NCI-H82 (cell line): Measurements from ENCODE around the gene COL19A1.
A peak's percentile ranks its signal among the peaks of the same experiment; 100 is the strongest.

Experiments
- DNase-seq: peaks from one replicate; lab custom pipeline; 2025; lab: John Stamatoyannopoulos, UW

COL19A1 gene

DNA sequence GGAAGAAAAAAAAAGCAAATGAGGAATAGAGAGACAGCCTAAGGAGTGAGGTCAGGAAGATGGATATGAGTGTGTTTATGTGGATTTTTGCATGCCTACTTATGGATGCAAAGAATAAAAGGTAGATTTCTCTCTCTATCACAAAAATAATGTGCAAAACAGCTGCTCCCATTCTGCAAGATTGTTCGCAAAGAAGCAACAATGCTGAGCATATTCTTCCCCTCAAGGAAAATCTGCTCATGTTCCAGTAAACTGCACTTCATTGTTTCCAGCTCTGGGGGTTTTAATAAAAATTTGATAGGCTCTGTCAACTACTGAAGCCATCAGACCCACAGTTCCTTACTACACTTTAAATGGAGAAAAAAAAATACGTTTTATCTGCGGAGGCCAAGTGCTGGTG is 259.2 kb downstream of the COL19A1 start:
- DNase-seq: no peak

GRCh38 chr6:70129341-70129740 is 263.0 kb downstream of the COL19A1 start:
- no peak for DNase-seq

DNA sequence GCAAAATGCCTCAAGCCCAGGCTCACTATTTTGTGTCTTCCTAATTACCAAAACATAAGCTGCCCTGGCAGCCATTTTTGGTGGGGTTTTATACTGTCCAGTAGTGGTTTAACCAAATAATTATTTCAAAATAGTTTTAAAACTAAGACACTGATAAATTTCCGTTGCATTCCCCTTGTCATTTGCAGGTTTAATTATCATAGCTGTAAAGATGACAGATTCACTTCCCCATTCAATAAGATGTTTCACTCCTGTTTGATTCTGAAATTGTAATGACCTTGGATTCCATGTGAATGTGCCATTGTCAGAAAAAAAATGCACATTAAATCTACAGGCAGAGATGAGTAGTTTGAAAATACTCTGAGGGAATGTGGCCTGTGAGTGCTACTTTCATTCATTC is 264.5 kb downstream of the COL19A1 start:
- DNase-seq: no peak

GRCh38 chr6:70131528-70131927 is 265.2 kb downstream of the COL19A1 start:
- DNase-seq: no peak

DNA sequence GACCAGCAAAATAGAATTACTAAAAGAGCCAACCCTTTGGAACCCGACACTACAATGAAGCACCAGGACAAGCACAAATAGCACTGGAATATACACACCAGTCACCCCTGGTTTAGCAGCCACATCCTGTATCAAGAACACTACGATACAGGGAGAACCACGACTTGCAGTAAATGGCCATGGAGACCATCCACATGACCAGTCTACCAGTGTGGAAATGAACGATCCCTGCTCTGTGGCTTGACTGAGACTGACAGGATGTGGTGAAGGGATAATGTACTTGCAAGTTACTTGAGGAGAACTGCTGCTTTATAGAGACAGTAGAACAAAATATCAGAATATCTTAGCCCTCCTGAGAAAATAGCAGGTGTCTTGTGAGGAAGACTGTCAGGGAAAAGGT is 266.9 kb downstream of the COL19A1 start:
- DNase-seq: no peak

DNA sequence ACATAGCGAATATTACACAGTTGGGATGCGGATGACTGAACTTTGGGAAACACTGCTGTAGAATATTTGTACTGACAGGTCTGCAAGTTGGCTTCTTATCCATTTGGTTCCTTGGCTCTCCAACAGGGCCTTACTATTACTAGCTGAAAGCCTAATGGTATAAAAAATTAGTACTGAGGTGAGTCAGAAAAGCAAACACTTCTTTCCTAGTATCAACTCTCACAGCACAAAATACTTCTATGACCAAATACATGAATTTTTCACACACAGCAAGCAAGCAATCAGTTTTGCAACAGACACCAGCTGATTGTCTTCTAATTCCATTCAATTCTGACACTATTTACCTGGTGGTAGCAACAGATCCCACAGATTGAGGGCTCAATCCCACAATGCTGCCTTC is 268.2 kb downstream of the COL19A1 start:
- DNase-seq: no peak

DNA sequence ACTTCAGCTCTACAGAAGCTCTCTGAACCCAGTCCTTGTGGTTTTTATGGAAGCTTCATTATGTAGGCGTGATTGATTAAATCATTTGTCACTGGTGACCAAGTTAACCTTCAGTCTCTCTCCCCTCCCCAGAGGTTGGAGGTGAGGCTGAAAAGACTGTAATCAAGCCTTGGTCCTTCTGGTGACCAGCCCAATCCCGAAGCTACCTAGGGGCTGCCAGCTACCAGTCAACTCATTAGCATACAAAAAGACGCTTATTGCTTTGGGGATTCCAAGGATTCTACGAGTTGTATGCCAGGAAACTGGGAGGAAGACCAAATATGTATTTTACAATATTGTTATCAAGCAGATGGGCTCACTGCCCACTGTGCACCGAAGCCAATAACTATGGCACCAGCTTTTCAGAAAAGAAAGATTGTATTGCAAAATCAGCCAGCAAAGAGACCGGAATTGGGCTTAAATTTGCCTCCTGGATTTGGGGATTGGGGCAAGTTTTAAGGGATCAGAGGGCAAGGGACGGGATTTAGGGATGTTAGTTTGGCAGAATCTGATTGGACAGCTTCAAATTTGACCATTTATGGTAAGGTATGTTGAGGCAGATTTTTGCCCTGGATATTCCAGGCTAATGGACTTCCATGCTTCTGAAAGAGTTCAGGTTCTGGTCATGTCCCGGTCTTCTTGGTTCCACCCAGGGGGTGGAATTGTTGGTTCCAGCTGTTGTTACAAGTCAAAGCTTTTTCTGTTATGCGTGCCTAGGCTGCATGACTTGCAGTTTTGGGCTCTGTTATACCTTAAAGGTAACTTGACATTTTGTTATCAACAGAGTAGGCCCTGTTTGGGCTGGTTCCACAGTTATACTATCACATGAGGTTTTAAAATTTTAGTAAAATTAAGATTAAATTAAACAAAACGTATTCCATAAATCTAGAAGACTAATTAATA is 269.1 kb downstream of the COL19A1 start:
- DNase-seq: no peak

GRCh38 chr6:70136996-70137395 is 270.6 kb downstream of the COL19A1 start:
- DNase-seq: no peak

GRCh38 chr6:70140496-70140895 is 274.1 kb downstream of the COL19A1 start:
- no peak for DNase-seq

GRCh38 chr6:70142034-70142433 is 275.7 kb downstream of the COL19A1 start:
- DNase-seq: no peak

DNA sequence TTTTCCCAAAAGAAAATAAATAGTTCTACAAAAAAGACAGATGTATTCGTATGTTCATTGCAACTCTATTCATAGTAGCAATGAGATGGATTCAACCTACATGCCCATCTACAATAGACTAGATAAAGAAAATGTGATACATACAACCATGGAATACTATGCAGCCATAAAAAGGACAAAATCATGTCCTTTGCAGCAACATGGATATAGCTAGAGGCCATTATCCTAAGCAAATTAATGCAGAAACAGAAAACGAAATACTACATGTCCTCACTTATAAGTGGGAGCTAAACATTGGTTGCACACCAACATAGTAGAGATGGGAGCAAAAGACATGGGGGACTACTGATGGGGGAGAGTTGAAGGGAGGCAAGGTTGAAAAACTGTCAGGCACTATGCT is 278.8 kb downstream of the COL19A1 start:
- DNase-seq: no peak

- DNase-seq: no peak
Observed at GRCh38 chr6:70149209-70149788, 282.9 kb downstream of the COL19A1 start.

DNA sequence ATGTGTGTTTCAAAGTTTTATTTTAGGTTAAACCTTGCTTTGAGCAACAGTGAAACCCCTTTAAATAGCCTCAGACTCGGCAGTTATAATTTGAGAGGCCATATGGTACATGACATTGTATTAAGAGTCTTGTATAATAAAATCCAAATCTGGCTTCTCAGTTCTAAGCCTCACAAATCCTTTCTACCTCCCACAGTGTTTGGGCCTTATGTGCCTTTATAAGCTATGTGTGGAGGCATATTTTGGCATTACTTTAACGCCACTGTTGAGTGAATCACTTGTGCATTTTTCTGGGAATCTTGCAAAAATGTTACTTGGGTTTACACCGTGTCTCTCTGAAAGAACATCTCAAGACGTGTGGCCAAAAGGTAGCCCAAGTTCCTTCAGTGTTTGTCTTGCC is 284.2 kb downstream of the COL19A1 start:
- DNase-seq: peak; percentile 85

- peak; percentile 79 for DNase-seq
Observed at GRCh38 chr6:70151616-70152015, 285.3 kb downstream of the COL19A1 start.

DNA sequence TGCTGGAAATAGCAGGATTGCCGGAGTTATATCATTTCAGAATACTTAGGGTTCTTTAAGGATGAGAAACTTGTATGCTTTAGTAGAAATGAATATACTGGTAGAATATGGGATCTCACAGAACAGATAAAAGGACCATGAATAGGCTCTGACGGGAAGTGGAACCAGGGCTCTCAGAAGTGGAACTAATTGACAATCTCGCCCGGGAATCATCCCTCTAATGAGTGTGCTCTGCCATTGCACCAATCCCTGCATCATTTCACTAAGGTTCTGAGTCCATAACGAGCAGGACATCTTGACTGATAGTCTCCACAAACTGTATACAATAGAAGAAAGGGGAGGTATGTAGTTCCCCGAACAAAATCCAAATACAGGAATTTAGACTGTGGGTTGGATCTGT is 286.4 kb downstream of the COL19A1 start:
- DNase-seq: no peak

GRCh38 chr6:70157086-70157485 is 290.7 kb downstream of the COL19A1 start:
- no peak for DNase-seq

DNA sequence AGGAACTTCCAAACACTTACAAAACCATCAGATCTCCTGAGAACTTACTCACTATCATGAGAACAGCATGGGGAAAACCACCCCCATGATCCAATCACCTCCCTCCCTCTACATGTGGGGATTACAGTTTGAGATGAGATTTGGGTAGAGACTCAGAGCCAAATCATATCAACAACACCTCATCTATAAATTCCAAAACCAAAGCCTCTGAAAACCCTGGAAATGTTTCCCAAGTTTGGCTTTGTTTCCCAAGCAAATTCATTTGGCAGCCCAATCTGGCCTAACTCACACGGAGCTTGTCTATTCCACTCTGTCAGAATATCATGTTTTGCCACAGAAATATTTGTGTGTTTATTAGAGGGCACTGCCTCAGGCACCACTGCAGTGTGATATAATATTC is 293.9 kb downstream of the COL19A1 start:
- DNase-seq: peak; percentile 8

GRCh38 chr6:70162972-70163371 is 296.6 kb downstream of the COL19A1 start:
- peak; percentile 27 for DNase-seq

DNA sequence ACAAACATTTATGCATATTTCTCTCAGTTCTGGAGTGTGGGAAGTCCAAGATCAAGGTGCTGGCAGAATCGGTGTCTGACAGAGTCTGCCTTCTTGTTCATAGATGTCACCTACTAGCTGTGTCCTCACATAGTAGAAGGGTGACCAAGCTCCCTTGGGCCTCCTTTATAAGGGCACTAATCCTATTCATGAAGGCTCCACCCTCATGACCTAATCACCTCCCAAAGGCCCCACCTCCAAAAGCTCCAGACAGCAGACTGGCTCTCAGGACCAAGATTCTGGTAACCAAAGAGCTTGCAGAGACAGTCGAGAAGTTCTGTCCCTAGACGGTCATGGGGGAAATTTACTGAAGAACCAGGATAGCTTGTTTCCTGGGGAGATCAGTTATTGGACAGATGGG is 297.4 kb downstream of the COL19A1 start:
- no peak for DNase-seq

DNA sequence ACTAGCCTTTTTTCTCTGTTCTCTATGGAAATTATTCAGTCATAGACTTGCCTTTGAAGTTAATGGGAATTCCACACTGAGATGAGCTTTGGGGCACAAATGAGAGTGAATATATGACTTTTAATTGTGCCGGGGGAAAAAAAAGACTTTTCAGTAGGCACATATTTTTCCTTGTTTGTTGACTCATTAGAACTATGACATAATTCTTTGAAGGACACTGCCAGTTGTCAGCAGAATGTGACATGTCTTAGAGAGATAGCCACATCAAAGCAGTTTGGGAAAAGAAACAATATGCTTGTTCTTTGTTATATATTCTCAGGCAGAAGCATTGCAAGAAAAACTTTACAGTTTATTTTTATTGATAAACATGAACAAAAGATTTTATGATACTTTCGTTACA is 298.2 kb downstream of the COL19A1 start:
- DNase-seq: no peak

GRCh38 chr6:70166088-70166958 is 300.0 kb downstream of the COL19A1 start:
- peak; percentile 80 for DNase-seq

- no peak for DNase-seq
Observed at GRCh38 chr6:70168681-70169377, 302.5 kb downstream of the COL19A1 start.
